Islet of Langerhans (tissue), 1 donor: ENCODE measurements around the gene OPRM1.

Experiments
- FAIRE-seq: peaks from one replicate; lab custom pipeline; 2011; peaks lifted over from hg19 to GRCh38; lab: Jason Lieb, UNC

OPRM1 gene

DNA sequence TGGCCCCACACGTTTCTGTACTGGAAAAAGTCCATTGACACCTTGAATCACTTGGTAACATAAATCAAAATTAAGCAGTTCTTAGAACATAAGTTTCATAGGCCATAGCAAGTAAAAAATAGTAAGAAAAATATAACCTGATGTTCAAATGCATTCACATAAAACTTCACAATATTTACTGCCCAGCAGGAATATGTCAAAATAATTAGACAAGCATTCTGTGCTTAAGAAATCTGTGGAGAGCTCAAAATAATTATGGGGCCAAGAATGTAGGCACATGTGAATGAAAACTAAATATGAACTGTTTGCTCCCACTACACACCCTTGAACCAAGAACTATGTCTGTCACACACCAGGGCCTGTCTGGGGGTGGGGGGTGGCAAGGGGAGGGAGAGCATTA lies 246.8 kb downstream of the OPRM1 start:
- no peak for FAIRE-seq

DNA sequence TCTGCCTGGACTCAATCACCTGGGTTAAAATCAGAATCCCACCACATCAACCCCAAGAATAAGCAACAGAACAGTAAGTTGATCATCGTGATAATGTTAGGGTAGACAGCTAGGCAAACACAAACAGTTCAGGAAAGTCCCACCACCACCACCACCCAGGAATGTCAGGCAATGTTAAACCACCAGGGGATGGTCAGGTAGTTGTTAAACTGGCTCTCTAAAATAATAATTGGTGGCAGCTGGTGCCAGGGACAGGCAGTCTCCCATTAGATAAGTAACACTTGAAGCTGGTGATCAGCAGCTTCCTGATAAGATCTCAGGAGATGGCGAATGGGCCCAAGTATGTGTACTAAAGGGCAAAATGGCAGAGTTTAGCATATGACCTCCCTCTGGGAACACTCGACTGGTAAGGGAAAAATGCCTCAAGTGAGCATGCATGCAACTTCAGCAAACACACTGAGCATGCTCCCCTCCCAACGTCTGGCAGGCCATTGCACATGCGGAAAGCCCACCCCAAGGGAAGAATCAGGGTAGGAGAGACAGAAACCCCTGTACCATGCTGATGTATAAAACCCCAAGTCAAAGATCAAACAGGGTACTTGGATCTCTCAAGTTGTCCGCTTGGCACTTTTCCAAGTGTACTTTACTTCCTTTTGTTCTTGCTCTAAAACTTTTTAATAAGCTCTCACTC lies 250.9 kb downstream of the OPRM1 start:
- no peak for FAIRE-seq

DNA sequence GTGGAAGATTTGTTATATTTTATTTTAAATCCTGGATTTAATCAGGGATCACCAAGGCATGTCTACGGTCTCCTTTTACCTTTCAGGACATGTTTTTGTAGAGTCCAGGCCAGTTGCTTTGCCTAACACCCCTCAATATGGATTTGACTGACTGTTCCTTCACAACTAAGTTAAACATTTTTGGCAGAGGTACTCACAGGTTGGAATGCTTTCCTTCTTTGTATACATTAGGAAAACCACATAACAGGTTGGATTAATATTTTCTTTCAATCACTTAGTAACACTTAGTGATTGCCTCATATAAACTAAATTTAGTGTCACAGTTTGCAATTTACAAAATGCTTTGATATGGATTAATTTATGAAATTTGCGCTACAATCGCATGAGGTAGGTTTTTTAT lies 253.0 kb downstream of the OPRM1 start:
- no peak for FAIRE-seq

DNA sequence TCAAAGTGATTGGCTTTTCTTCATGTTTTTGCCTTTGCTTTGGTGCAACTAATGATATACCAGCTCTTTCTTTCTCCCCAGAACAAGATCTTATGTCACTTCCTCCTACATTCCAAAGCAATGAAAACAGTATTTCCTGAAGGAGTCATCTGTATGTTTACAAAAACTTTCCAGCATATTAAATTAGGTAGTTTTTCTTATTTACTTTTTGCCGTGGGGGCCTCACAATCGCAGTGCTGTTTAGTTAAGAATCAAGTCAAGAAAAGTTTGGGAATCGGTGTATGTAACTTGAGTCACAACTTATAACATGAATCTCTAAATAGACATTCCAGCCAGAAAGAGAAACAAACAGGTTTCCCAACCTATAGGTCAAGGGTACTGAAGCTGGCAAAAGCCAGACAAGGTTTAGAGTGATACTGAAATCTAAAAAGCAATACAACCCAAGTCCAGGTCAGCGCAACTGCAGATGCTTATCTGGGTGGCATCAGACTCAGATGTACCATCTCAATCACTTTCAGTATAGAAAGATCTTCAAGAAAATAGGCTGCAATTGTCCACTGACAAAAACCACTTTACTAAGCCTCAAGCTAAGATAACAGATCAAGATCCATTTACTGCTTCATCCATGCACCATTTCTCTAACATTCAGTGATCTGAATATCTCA lies 253.9 kb downstream of the OPRM1 start:
- FAIRE-seq, result no peak

DNA sequence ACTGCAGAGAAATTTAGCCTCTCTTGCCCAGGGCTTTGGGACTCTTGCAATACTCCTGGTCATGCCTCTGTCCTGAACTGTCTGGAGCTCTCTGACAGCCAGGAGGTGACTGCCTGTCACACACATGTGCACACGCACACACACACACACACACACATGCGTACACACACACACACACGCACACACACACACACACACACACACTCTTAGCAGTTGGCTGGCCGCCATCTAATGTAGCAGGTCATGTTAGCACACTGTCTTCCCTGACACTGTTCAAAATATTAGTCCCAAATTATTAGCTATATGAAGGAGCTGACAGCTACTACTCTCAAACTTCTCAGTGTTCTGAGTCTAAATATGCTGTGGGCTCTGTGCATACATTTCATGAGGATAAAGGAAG lies 256.7 kb downstream of the OPRM1 start:
- FAIRE-seq, result no peak
